HepG2 (cell line): ENCODE results near the gene LYRM1. TPM values are rescaled to one million over a fixed set of nuclear protein-coding genes. Genes with fewer than 3 reads are reported as not detected.
A peak's percentile ranks its signal among the peaks of the same experiment; 100 is the strongest.

Experiments used
- ARNTL ChIP-seq: sonication (generic); formaldehyde crosslinking; IDR thresholded peaks from 2 replicates; pipeline ENCODE4 v1.4.0; 2020; ENCODE audit warnings: mild to moderate bottlenecking, missing genetic modification reagents
- CAMTA2 ChIP-seq: sonication (generic); formaldehyde crosslinking; IDR thresholded peaks from 2 replicates; pipeline ENCODE4 v1.4.0; 2020; ENCODE audit warnings: mild to moderate bottlenecking, missing genetic modification reagents, borderline replicate concordance
- CHCHD3 ChIP-seq: sonication (generic); formaldehyde crosslinking; IDR thresholded peaks from 2 replicates; pipeline ENCODE4 v1.8.0; 2022; ENCODE audit warnings: mild to moderate bottlenecking, missing genetic modification reagents, moderate library complexity
- GABPA ChIP-seq, 2 experiments: IDR thresholded peaks; 2 replicates each; pipeline ENCODE4 v1.6.1; 2011 to 2016; ENCODE audit warnings: low read depth in 2 of 2, low read length in 1 of 2, missing biosample characterization in 1 of 2, missing genetic modification characterization in 1 of 2
- JARID2 ChIP-seq: sonication (generic); formaldehyde crosslinking; IDR thresholded peaks from 2 replicates; pipeline ENCODE4 v1.8.1; 2023; ENCODE audit warnings: missing genetic modification reagents, inconsistent platforms; ENCODE audit not compliant: insufficient replicate concordance
- MAF1 ChIP-seq: sonication (generic); formaldehyde crosslinking; IDR thresholded peaks from 2 replicates; pipeline ENCODE4 v1.5.0; 2020; ENCODE audit warnings: missing genetic modification reagents, borderline replicate concordance
- MTA3 ChIP-seq: sonication (generic); formaldehyde crosslinking; IDR thresholded peaks from 2 replicates; pipeline ENCODE4 v1.4.0; 2020; ENCODE audit warnings: missing genetic modification reagents
- MTF1 ChIP-seq: sonication (generic); formaldehyde crosslinking; IDR thresholded peaks from 2 replicates; pipeline ENCODE4 v1.5.0; 2020; ENCODE audit warnings: missing genetic modification reagents
- MZF1 ChIP-seq: sonication (generic); formaldehyde crosslinking; IDR thresholded peaks from 2 replicates; pipeline ENCODE4 v1.8.1; 2023; ENCODE audit warnings: mild to moderate bottlenecking, missing genetic modification reagents, borderline replicate concordance
- NCOR1 ChIP-seq: fragments of 200-600 bp; sonication (generic); IDR thresholded peaks from 2 replicates; pipeline ENCODE4 v1.7.0; 2017; ENCODE audit warnings: antibody characterized with exemption, low read length, borderline replicate concordance
- PCBP1 ChIP-seq: fragments of 200-400 bp; formaldehyde crosslinking; IDR thresholded peaks from 2 replicates; pipeline ENCODE4 v1.6.1; 2017; ENCODE audit warnings: mild to moderate bottlenecking, low read depth, low read length, borderline replicate concordance
- RAD21 ChIP-seq: fragments of 450-650 bp; formaldehyde crosslinking; IDR thresholded peaks from 2 replicates; pipeline ENCODE4 v1.5.0; 2020; ENCODE audit warnings: mild to moderate bottlenecking
- RARA ChIP-seq: IDR thresholded peaks from 2 replicates; pipeline ENCODE4 v1.6.1; 2016; ENCODE audit warnings: missing genetic modification reagents, missing compliant biosample characterization
- RNF2 ChIP-seq: fragments of 450-650 bp; conservative IDR thresholded peaks from 2 replicates; pipeline ENCODE4 v1.6.1; 2016; ENCODE audit warnings: low read depth
- SMC3 ChIP-seq: IDR thresholded peaks from 2 replicates; pipeline ENCODE4 v1.6.1; 2011; ENCODE audit warnings: low read length, improper control_type of control experiment
- SMYD3 ChIP-seq: sonication (generic); formaldehyde crosslinking; IDR thresholded peaks from 2 replicates; pipeline ENCODE4 v1.8.1; 2023; ENCODE audit warnings: mild to moderate bottlenecking, missing genetic modification reagents
- SPEN ChIP-seq: sonication (generic); formaldehyde crosslinking; IDR thresholded peaks from 2 replicates; pipeline ENCODE4 v1.5.1; 2020; ENCODE audit warnings: low read depth, mild to moderate bottlenecking, missing genetic modification reagents
- STAG1 ChIP-seq: sonication (generic); formaldehyde crosslinking; IDR thresholded peaks from 2 replicates; pipeline ENCODE4 v1.4.0; 2020; ENCODE audit warnings: missing genetic modification reagents
- TEAD2 ChIP-seq: sonication (generic); formaldehyde crosslinking; IDR thresholded peaks from 2 replicates; pipeline ENCODE4 v1.9.0; 2021; ENCODE audit warnings: missing genetic modification reagents
- WIZ ChIP-seq: sonication (generic); formaldehyde crosslinking; IDR thresholded peaks from 2 replicates; pipeline ENCODE4 v1.5.1; 2020; ENCODE audit warnings: mild to moderate bottlenecking, missing genetic modification reagents
- XRCC5 ChIP-seq: fragments of 200-400 bp; formaldehyde crosslinking; optimal IDR thresholded peaks from 2 replicates; pipeline ENCODE3; 2017; ENCODE audit warnings: mild to moderate bottlenecking, low read length
- ZBTB3 ChIP-seq: sonication (generic); formaldehyde crosslinking; IDR thresholded peaks from 2 replicates; pipeline ENCODE4 v1.4.0; 2020; ENCODE audit warnings: low read depth, mild to moderate bottlenecking, moderate library complexity, missing genetic modification reagents, borderline replicate concordance
- ZNF33B ChIP-seq: sonication (generic); formaldehyde crosslinking; IDR thresholded peaks from 2 replicates; pipeline ENCODE4 v1.5.1; 2020; ENCODE audit warnings: mild to moderate bottlenecking, missing genetic modification reagents
- ZNF550 ChIP-seq: sonication (generic); formaldehyde crosslinking; IDR thresholded peaks from 2 replicates; pipeline ENCODE4 v1.4.0; 2020; ENCODE audit warnings: mild to moderate bottlenecking, missing genetic modification reagents, borderline replicate concordance
- ZNF567 ChIP-seq: sonication (generic); formaldehyde crosslinking; IDR thresholded peaks from 2 replicates; pipeline ENCODE4 v1.8.1; 2023; ENCODE audit warnings: mild to moderate bottlenecking, missing genetic modification reagents, borderline replicate concordance
- polyA plus RNA-seq, 8 experiments: library from polyadenylated mRNA; depleted of rRNA in 3 of 8; stranded (reverse) in 7 of 8; unstranded in 1 of 8; fragments of >200 nt; fragmentation: Illumina TruSeq in 4 of 8; extraction: Trizol in 4 of 8; gene quantifications; 2 replicates each; pipeline versions ENCODE4 v1.2.1 to v1.2.3, GENCODE V29; 2011 to 2016; ENCODE audit warnings: low read depth in 4 of 8, missing spikeins in 1 of 8, mixed read lengths in 1 of 8; ENCODE audit not compliant: insufficient read depth in 1 of 8
- total RNA-seq, 5 experiments: library from RNA; depleted of rRNA; stranded (reverse); fragments of >200 nt; fragmentation: Illumina TruSeq; extraction: Trizol; gene quantifications; 2 replicates each; pipeline ENCODE4 v1.2.3, GENCODE V29; 2016; ENCODE audit warnings: low read depth in 1 of 5
- TF ChIP-seq, protein P1 (sequence below): sonication (generic); formaldehyde crosslinking; IDR thresholded peaks from 2 replicates; pipeline ENCODE4 v1.5.0; 2020; ENCODE audit warnings: mild to moderate bottlenecking, missing genetic modification reagents
- TF ChIP-seq, protein P2 (sequence below): sonication (generic); formaldehyde crosslinking; IDR thresholded peaks from 2 replicates; pipeline ENCODE4 v1.5.0; 2020; ENCODE audit warnings: mild to moderate bottlenecking, missing genetic modification reagents, moderate library complexity
- TF ChIP-seq, protein P3 (sequence below), 2 experiments: fragments of 450-650 bp in 1 of 2; sonication (generic) in 1 of 2; formaldehyde crosslinking; IDR thresholded peaks; 2 replicates each; pipeline versions ENCODE4 v1.5.0 to v1.8.0; 2020 to 2022; ENCODE audit warnings: mild to moderate bottlenecking in 1 of 2, missing genetic modification reagents in 1 of 2

Gene LYRM1
- total and polyA plus RNA-seq, 2 of the 13 experiments (the other 11 are each of a cell fraction or from before 2014, with no cell fraction given), result 59.2 to 82.6 TPM

DNA sequence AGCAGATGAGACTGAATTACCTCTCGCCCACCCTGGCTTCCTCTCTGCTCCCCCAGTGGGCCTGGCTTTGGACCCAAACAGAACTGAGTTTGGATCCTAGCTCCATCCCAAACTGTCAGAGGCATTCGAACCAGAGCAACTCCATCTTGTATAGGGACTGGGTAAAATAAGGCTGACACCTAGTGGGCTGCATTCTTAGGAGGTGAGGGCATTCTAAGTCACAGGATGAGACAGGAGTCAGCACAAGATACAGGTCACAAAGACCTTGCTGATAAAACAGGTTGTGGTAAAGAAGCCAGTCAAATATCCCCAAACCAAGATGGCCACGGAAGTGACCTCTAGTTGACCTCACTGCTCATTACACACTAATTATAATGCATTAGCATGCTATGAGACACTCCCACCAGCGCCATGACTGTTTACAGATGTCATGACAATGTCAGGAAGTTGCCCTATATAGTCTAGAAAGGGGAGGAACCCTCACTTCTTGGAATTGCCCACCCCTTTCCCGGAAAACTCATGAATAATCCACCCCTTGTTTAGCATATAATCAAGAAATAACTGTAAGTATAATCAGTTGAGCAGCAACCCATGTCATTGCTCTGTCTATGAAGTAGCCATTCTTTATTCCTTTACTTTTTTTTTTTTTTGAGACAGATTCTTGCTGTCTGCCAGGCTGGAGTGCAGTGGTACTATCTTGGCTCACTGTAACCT, 44.4 kb downstream of the LYRM1 start (continued):
- TF ChIP-seq, protein P1, sequence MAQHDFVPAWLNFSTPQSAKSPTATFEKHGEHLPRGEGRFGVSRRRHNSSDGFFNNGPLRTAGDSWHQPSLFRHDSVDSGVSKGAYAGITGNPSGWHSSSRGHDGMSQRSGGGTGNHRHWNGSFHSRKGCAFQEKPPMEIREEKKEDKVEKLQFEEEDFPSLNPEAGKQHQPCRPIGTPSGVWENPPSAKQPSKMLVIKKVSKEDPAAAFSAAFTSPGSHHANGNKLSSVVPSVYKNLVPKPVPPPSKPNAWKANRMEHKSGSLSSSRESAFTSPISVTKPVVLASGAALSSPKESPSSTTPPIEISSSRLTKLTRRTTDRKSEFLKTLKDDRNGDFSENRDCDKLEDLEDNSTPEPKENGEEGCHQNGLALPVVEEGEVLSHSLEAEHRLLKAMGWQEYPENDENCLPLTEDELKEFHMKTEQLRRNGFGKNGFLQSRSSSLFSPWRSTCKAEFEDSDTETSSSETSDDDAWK (CRISPR knock-in tag), result no peak
- TF ChIP-seq ZNF567 (CRISPR knock-in tag) (no peak), MTA3 (CRISPR knock-in tag) (no peak), MTF1 (CRISPR knock-in tag) (no peak), CAMTA2 (CRISPR knock-in tag) (no peak), NCOR1 (no peak), JARID2 (CRISPR knock-in tag) (no peak), ZNF33B (CRISPR knock-in tag) (no peak), SMC3 (peak; percentile 26; the same call in 1 of the 2 replicates), SMYD3 (CRISPR knock-in tag) (no peak), RARA (CRISPR knock-in tag) (0 out of 2 replicates have a peak, but pooled peaks have one; percentile 25), MAF1 (CRISPR knock-in tag) (no peak), SPEN (CRISPR knock-in tag) (no peak), TEAD2 (CRISPR knock-in tag) (no peak), ARNTL (CRISPR knock-in tag) (no peak), RAD21 (CRISPR knock-in tag) (no peak), ZBTB3 (CRISPR knock-in tag) (no peak), RNF2 (0 out of 2 replicates have a peak, but pooled peaks have one; percentile 40), STAG1 (CRISPR knock-in tag) (peak; percentile 77), ZNF550 (CRISPR knock-in tag) (no peak), PCBP1 (no peak), GABPA (IDR thresholded peaks at IDR 0.05; ENCODE audit: low read depth, low read length) (no peak), GABPA (CRISPR knock-in tag; IDR thresholded peaks at IDR 0.05; ENCODE audit: low read depth) (peak; percentile 21; the same call in 1 of the 2 replicates), WIZ (no peak), XRCC5 (no peak), CHCHD3 (CRISPR knock-in tag) (no peak), MZF1 (CRISPR knock-in tag) (no peak)
- TF ChIP-seq, protein P2, sequence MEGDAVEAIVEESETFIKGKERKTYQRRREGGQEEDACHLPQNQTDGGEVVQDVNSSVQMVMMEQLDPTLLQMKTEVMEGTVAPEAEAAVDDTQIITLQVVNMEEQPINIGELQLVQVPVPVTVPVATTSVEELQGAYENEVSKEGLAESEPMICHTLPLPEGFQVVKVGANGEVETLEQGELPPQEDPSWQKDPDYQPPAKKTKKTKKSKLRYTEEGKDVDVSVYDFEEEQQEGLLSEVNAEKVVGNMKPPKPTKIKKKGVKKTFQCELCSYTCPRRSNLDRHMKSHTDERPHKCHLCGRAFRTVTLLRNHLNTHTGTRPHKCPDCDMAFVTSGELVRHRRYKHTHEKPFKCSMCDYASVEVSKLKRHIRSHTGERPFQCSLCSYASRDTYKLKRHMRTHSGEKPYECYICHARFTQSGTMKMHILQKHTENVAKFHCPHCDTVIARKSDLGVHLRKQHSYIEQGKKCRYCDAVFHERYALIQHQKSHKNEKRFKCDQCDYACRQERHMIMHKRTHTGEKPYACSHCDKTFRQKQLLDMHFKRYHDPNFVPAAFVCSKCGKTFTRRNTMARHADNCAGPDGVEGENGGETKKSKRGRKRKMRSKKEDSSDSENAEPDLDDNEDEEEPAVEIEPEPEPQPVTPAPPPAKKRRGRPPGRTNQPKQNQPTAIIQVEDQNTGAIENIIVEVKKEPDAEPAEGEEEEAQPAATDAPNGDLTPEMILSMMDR, result peak; percentile 65
- TF ChIP-seq, protein P3, sequence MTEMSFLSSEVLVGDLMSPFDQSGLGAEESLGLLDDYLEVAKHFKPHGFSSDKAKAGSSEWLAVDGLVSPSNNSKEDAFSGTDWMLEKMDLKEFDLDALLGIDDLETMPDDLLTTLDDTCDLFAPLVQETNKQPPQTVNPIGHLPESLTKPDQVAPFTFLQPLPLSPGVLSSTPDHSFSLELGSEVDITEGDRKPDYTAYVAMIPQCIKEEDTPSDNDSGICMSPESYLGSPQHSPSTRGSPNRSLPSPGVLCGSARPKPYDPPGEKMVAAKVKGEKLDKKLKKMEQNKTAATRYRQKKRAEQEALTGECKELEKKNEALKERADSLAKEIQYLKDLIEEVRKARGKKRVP (CRISPR knock-in tag; IDR thresholded peaks at IDR 0.05), result no peak
